ENCODE measurements around the gene SLC22A15.

DNA sequence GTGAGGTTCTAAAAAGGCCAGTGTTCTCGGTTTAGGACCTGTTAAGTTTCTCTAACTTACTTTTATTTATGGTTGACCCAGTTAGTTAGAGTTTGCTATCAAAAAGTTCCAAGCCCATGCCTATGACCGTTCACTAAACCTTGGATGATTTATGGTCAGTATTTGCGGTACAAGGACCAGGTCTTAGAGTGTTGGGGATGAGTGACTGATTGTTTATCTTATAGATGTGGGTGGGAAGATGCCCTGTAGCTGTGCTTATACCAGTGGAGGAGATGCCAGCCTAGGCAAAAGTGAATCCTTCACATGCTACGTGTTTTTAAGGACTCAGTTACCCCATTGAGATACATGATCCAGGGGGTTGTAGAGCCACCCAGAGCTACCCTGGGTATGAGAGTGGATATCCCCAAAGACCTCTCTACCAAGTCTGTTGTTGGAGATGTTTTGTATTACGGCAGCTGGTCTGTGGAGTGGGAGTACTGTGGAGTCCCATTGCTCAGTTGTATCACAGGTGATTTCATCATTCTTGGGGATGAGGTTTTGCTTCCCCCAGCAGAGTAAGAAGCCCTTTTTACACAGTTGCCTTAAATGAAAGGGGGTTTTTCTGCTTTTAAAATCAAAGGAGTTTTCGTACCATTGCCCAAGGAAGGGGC lies 2.1 kb downstream of the SLC22A15 start:
- no peak for TF ChIP-seq CTCF (IDR thresholded peaks at IDR 0.05; ENCODE audit: insufficient read depth, low read depth, low read length)
- TF ChIP-seq EZH2 (IDR thresholded peaks at IDR 0.05; ENCODE audit: insufficient read depth, low read length), result no peak

Measured in astrocyte (in vitro differentiated cells and primary cell).